Measurements from ENCODE around the gene ALX4. TPM values are rescaled to one million over a fixed set of nuclear protein-coding genes. Genes with fewer than 3 reads are reported as not detected.

Gene ALX4
- total RNA-seq, 4 donors from 2014 or later = 0.10 to 0.11 TPM; not detected in 2

DNA sequence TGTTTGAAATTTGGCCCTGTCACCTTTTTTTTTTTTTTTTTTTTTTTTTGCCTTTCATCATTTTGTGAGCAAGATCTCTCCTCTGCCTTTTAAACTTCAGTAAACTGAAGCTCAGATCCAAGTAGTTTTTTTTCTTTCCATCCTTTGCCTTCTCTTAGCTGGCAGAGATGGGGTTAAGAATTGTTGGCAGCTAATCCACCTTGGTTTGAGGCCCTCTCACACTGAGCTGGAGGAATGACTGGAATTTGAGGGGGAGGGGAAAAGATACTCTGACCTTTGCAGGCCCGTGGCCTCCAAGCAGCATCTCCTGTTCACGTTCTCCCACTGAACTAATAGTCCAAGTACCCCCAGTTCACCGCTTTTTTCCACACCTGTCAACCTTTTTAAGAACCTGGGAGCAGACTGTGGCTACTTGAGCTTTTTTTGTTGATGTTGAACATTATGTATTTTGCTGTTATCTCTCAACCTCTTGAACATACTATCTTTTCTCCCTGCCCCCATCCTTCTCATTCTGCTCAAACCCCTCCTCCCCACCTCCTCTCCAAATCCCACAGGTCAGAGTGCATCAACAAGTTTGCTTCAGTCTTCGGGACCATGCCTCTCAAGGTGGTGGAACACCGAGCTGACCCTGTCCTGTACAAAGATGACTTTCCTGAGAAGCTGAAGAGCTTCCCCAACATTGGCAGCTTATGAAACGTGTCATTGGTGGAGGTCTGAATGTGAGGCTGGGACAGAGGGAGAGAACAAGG is 66.2 kb downstream of the ALX4 start:
- no peaks in the 10 kb centered on the region for H3K36me3 ChIP-seq
- H3K4me1 ChIP-seq = peaks cover 37 to 56% of the 10 kb centered on the region in 2 donors
- no peaks in the 10 kb centered on the region for H3K9me3 ChIP-seq
- TF ChIP-seq POLR2A (IDR thresholded peaks at IDR 0.05) (no peak), CTCF (IDR thresholded peaks at IDR 0.05) (no peak)
- 37 to 42% methylated on average over 6 of the region's 6 CpGs for WGBS, 2 donors
- intact Hi-C loops (cut with DNase I) = no loop called here
- DNase-seq = peak; percentile 61 to 65
- no peak overlapping the region for H3K4me3 ChIP-seq (replicated peaks in 1 of 3)
- peak overlapping the region; percentile 65 to 69 (median 67) for H3K27ac ChIP-seq
- H3K27me3 ChIP-seq = no peaks in the 10 kb centered on the region

DNA sequence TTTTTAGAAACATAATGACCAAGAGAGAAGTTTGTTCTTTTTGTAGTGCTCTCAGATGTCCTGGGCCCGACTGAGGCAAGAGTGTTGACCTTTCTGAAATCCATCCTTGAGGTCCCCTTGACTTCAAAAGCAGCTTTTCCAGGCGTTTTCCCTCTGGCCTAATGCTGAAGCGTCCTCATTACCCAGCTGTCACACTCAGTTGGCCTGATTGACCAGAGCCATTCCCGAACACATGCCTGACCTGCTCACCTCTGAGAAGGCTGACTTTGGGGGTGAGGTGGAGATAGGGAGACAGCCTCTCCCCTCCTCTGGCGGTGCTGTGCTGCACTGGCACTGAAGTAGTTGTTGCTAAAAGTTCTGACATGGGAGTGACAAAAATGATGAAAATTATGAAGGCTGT is 66.9 kb downstream of the ALX4 start:
- no peaks in the 10 kb centered on the region for H3K36me3 ChIP-seq
- H3K9me3 ChIP-seq = no peaks in the 10 kb centered on the region
- peak overlapping the region; percentile 65 to 69 (median 67) for H3K27ac ChIP-seq
- no peak for TF ChIP-seq CTCF (IDR thresholded peaks at IDR 0.05)
- TF ChIP-seq POLR2A (IDR thresholded peaks at IDR 0.05) = no peak
- H3K4me3 ChIP-seq (replicated peaks in 1 of 3) = no peak overlapping the region
- WGBS, 2 donors = 49% methylated on average over 5 of the region's 5 CpGs
- H3K27me3 ChIP-seq = no peaks in the 10 kb centered on the region
- no peak for DNase-seq
- H3K4me1 ChIP-seq = peaks cover 39 to 59% of the 10 kb centered on the region in 2 donors
- intact Hi-C loops (cut with DNase I) = no loop called here

- intact Hi-C loops (cut with DNase I) = no loop called here
- 89 to 92% methylated on average over 6 of the region's 6 CpGs for WGBS, 2 donors
- Histone ChIP-seq H3K4me1 (peaks cover 39 to 49% of the 10 kb centered on the region in 2 donors), H3K27ac (peak overlapping the region in 1 of 3 donors; percentile 2), H3K36me3 (no peaks in the 10 kb centered on the region), H3K4me3 (replicated peaks in 1 of 3) (no peak overlapping the region), H3K27me3 (no peaks in the 10 kb centered on the region), H3K9me3 (no peaks in the 10 kb centered on the region)
- DNase-seq = no peak
- no peak for TF ChIP-seq CTCF (IDR thresholded peaks at IDR 0.05)
- no peak for TF ChIP-seq POLR2A (IDR thresholded peaks at IDR 0.05)
Observed at GRCh38 chr11:44241851-44242250, 68.1 kb downstream of the ALX4 start.

- Histone ChIP-seq H3K4me1 (peaks cover 15 to 22% of the 10 kb centered on the region in 2 donors), H3K9me3 (no peaks in the 10 kb centered on the region), H3K27me3 (no peaks in the 10 kb centered on the region), H3K27ac (no peak overlapping the region), H3K36me3 (no peaks in the 10 kb centered on the region), H3K4me3 (replicated peaks in 1 of 3) (no peak overlapping the region)
- DNase-seq = no peak
- 93 to 100% methylated on average over 1 of the region's 1 CpG for WGBS, 2 donors
- intact Hi-C loops (cut with DNase I) = no loop called here
- TF ChIP-seq POLR2A (IDR thresholded peaks at IDR 0.05) (no peak), CTCF (IDR thresholded peaks at IDR 0.05) (no peak)
Observed at GRCh38 chr11:44237156-44237555, 72.8 kb downstream of the ALX4 start.

DNA sequence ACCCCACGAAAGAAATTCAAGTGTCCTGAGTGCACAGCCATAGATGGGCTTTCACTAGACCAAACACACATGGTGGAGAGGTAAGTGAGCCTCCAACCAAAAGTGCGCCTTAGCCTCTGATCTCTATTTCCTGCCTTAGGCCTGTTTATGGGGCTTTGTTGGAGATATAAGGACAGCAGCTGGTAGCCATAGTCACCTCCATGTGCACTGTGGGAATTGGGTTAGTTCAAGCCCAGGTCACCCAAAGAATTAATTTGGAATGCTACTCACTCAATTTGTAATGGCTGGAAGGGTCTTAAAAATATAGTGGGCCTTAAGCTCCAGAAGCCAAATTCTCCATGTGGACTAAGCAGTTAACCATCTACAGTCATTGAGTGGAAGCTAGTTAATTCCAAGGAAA is 73.6 kb downstream of the ALX4 start:
- peaks cover 13 to 17% of the 10 kb centered on the region in 2 donors for H3K4me1 ChIP-seq
- no peaks in the 10 kb centered on the region for H3K9me3 ChIP-seq
- 95 to 100% methylated on average over 2 of the region's 2 CpGs for WGBS, 2 donors
- no peak overlapping the region for H3K4me3 ChIP-seq (replicated peaks in 1 of 3)
- no peaks in the 10 kb centered on the region for H3K36me3 ChIP-seq
- DNase-seq = no peak
- TF ChIP-seq CTCF (IDR thresholded peaks at IDR 0.05) = no peak
- TF ChIP-seq POLR2A (IDR thresholded peaks at IDR 0.05) = no peak
- intact Hi-C loops (cut with DNase I) = no loop called here
- H3K27me3 ChIP-seq = no peaks in the 10 kb centered on the region
- no peak overlapping the region for H3K27ac ChIP-seq
